ENCODE data around the gene RHBDD1. TPM values are rescaled to one million over a fixed set of nuclear protein-coding genes. Genes with fewer than 3 reads are reported as not detected.
A peak's percentile ranks its signal among the peaks of the same experiment; 100 is the strongest.

RHBDD1 gene
- total RNA-seq, 2 donors from 2014 or later = 35.5 to 40.4 TPM

DNA sequence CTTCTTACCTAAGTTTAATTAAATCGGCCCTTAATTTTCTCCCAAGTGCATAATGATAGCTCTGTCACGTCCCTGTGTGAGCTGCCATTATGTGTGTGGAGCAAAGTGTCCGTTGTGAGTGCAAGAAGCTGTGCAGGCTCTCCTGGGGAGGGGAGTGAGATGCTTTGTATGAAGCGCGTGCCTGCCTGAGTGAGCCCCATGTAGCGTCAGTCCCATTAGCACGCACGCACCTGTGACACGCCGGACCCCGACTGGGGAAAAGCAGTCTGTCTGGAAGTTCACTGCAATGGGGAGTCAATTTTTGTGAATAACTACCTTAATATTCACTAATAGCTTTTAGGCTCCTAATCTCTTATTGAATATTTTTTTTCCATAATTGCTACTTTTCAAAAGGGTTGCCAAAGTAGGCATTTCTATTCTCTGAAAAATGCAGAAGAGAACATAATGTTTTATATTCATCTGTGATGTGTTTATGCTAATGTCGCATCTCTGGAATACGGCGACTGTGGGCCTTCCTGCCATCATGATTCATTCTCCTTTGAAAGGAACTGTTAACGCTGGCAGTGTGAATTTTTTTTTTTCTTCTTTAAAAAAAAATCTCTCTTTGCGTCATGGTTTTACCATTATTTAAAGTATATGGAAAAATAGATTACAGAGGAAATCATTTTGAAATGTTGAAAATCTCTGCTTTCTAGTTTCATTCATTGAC, 170.5 kb downstream of the RHBDD1 start:
- no peak for DNase-seq (ENCODE audit: low spot score in 2 of 2)
- Mint-ChIP-seq H3K36me3 (no peaks in the 10 kb centered on the region), H3K9me3 (no peaks in the 10 kb centered on the region), H3K27ac (no peak overlapping the region)
- ATAC-seq = no peak

DNA sequence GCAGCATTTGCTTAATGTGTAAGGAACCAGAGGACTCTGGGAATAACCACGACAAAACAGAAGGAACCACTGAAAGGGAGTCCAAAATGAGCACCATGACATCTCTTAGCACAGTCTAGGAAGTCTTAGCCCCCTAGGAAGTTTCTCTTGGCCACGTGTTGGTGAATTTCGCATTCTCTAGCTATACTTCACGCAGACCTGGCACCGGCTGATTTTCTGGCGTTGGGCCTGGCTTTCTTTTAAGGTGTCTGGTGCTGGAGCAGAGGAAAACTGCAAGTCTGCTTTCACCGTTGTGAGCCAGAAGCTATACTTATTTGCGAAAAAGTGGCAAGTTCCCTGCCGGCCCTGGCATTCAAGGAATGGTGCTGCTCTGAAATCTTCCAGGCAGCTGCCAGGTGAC, 171.3 kb downstream of the RHBDD1 start:
- ATAC-seq (no peak), DNase-seq (ENCODE audit: low spot score in 2 of 2) (no peak)
- H3K27ac Mint-ChIP-seq = no peak overlapping the region
- no peaks in the 10 kb centered on the region for H3K36me3 Mint-ChIP-seq
- no peaks in the 10 kb centered on the region for H3K9me3 Mint-ChIP-seq

DNA sequence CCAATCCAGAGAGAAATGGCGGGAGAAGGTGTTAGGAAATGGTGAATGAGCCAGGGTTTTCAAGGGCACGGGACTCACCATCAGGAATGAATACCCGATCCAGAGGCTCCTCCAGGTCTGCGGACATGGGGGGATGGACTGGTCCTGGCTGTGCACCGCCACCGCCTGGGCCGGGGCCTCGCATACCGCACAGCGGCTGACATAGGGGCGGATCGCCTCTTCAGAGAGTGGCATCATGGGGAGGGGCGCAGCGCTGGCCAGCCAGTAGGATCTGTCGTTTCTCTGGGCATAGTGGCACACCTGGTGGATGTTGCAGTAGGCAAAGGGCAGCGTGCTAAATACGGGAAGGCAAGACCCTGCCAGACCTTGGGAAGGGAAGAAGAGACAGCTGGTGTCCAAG, 172.1 kb downstream of the RHBDD1 start:
- H3K27ac Mint-ChIP-seq = no peak overlapping the region
- DNase-seq (ENCODE audit: low spot score in 2 of 2) (no peak), ATAC-seq (no peak)
- H3K9me3 Mint-ChIP-seq = no peaks in the 10 kb centered on the region
- no peaks in the 10 kb centered on the region for H3K36me3 Mint-ChIP-seq

DNA sequence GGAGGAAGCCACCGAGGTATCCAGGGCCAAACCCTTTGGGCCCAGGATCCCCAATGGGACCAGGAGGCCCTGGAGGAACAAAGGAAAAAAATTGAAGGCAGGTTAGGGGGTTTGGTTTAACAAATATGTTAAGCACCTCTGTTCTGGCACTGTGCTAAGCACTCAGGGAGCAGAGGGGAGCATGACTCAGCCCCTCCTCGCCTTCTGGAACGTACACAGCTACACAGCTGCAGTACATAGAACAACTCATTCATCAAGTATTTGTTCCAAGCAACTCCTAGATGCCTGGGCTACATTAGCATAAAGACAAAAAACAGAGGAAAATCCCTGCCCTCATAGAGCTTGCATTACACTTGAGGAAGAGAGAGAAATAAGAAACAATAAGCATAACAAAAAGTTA, 174.6 kb downstream of the RHBDD1 start:
- no peak for DNase-seq (ENCODE audit: low spot score in 2 of 2)
- H3K36me3 Mint-ChIP-seq = no peaks in the 10 kb centered on the region
- ATAC-seq = peak in 1 of 2 donors; percentile 7
- H3K9me3 Mint-ChIP-seq = no peaks in the 10 kb centered on the region
- peak overlapping the region in 1 of 2 donors; percentile 47 for H3K27ac Mint-ChIP-seq

DNA sequence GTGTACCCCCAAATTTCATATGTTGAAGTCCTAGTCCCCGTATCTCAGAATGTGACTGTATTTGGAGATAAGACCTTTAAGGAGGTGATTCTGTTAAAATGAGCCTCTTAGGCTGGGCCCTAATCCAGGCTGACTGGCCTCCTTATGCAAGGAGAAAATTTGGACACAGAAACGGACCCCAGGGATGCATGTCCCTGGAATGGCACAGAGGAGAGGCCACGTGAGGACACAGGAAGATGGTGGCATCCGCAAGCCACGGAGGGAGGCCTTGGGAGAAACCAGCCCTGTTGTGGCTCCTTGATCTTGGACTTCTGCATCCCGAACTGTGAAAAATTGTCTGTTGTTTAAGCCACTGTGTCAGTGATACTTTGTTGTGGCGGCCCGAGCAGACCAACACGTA, 177.5 kb downstream of the RHBDD1 start:
- H3K27ac Mint-ChIP-seq = no peak overlapping the region
- ATAC-seq (no peak), DNase-seq (ENCODE audit: low spot score in 2 of 2) (no peak)
- H3K36me3 Mint-ChIP-seq = no peaks in the 10 kb centered on the region
- no peaks in the 10 kb centered on the region for H3K9me3 Mint-ChIP-seq

DNA sequence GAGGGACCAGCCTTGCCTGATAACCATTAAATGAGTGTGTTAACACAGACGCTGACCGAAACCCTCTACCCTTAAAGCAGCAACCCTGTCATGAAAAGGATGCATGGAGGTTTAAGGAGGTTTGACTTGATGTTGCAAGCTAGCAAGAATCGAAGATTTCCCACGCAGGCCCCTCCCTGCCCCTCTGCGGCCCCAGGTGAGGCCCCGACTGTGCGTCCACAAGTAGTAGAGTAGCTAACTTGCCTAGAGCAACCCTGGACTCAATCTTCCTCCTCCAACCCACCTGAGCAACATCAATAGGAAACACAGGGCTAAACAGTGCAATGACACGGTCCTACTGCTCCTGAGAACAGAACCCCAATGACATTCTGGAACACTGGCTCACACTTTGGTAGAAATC, 178.0 kb downstream of the RHBDD1 start:
- no peak for DNase-seq (ENCODE audit: low spot score in 2 of 2)
- Mint-ChIP-seq H3K27ac (no peak overlapping the region), H3K9me3 (no peaks in the 10 kb centered on the region), H3K36me3 (no peaks in the 10 kb centered on the region)
- ATAC-seq = no peak

DNA sequence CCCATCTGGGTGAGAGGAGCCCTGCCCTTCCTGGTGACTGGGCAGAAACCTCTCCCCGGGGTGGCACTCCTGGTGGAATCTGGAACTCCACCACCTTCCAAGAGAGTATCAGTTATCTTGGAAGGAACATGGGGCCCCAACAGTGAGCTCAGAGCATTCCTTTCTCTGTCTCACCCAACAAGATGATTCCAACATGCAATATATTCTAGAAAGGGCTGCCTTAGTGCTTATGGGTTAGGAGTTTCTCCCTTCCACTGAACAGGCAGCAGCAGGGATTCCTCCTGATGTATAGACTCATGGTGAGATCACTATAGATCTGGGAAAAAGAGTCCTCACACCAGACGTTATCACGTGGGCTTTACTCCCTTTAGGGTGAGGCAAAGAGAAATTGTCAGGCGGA, 181.0 kb downstream of the RHBDD1 start:
- no peaks in the 10 kb centered on the region for H3K36me3 Mint-ChIP-seq
- H3K27ac Mint-ChIP-seq = no peak overlapping the region
- DNase-seq (ENCODE audit: low spot score in 2 of 2) (no peak), ATAC-seq (no peak)
- no peaks in the 10 kb centered on the region for H3K9me3 Mint-ChIP-seq

DNA sequence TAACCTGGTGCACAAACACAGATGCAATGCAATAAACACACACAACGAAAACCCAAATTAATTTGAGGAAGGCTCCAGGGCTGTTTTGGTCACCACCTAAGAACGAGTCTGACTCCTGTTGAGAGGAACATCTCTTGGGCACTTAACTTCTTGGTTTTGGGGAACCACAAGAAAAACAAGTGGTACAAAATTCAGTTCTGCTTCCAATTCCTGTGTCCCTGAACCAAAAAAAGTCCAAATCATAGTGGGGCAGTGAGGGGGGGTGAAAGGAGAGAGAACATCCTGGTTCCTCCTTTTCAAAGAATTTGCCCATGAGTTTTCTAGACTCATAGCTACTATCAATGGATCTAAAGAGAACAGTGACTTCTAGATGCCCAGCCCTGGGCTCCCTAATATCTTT, 184.6 kb downstream of the RHBDD1 start:
- no peak for ATAC-seq
- no peak overlapping the region for H3K27ac Mint-ChIP-seq

DNA sequence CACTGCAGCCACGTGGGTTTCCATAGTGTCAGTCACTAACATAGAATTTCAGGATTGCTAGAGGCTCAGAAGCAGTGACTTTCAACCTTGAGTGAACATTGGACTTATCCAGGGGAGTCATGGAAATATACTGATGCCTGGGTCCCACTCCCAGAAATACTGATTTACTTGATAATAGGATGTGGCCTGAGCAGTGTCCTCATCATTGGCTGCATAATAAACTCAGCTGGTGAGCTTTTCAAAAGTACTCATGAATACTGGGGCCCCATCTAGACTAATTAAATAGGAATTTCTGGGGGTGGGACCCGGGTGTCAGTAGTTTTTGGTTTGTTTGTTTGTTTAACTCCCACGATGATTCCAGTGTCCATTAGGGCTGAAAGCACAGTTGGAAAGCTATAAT, 186.8 kb downstream of the RHBDD1 start:
- Mint-ChIP-seq H3K36me3 (no peaks in the 10 kb centered on the region), H3K9me3 (no peaks in the 10 kb centered on the region), H3K27ac (no peak overlapping the region)
- DNase-seq (ENCODE audit: low spot score in 2 of 2) (no peak), ATAC-seq (no peak)

More for the DNA sequence above, 184.6 kb downstream of the RHBDD1 start:
- H3K36me3 Mint-ChIP-seq = no peaks in the 10 kb centered on the region
- H3K9me3 Mint-ChIP-seq = no peaks in the 10 kb centered on the region
- no peak for DNase-seq (ENCODE audit: low spot score in 2 of 2)

DNA sequence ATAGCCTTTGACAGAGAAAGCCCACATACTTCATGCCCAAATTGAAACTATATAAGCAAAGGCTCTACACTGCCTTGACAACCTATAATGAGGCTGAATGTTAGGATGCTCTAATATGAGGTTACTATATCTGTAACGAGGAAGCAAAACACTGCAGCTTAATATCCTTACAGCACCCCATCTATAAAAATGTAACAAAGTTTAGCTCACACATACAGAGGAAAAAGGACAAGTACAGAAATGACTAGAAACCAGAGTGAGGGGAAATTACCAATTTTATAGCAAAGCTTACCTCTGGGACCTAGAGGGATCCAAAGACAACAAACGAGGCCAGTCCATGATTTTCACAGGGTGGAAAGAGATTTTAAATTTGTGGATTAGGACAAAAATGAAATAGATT, 189.7 kb downstream of the RHBDD1 start:
- no peak overlapping the region for H3K27ac Mint-ChIP-seq
- DNase-seq (ENCODE audit: low spot score in 2 of 2) = no peak
- peak in 1 of 2 donors; percentile 24 for ATAC-seq
- no peaks in the 10 kb centered on the region for H3K36me3 Mint-ChIP-seq
- no peaks in the 10 kb centered on the region for H3K9me3 Mint-ChIP-seq

DNA sequence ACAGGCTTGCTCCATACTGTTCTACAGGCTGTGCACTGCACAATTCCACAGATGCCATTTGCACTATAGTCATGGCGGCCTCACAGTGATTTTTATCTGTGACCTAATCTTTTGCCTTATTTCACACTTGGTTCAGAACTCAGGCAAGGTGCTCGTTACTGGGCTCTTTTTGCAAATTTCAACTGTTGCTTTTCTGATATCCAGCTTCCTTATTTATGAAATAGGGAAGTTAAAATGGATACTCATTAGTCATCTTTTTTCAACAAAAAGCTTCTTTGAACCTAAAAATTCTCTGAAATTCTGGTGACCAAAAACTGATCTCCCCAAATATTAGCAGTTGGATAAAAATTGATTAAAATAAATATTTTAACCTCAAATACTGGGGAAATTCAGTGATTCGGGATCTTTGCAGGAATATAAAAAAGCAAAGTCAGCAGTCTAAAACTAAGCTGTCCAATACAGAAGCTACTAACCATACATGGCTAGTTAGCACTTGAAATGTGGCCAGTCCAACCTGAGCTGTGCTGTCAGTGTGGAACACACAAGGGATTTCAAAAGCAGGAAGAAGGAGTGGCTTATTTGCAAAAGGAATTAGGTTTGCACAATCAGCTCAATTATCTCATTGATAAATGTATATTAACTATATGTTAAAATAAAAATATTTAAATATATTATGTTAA, 193.7 kb downstream of the RHBDD1 start:
- DNase-seq (ENCODE audit: low spot score in 2 of 2) (no peak), ATAC-seq (no peak)
- Mint-ChIP-seq H3K27ac (no peak overlapping the region), H3K9me3 (no peaks in the 10 kb centered on the region), H3K36me3 (no peaks in the 10 kb centered on the region)

DNA sequence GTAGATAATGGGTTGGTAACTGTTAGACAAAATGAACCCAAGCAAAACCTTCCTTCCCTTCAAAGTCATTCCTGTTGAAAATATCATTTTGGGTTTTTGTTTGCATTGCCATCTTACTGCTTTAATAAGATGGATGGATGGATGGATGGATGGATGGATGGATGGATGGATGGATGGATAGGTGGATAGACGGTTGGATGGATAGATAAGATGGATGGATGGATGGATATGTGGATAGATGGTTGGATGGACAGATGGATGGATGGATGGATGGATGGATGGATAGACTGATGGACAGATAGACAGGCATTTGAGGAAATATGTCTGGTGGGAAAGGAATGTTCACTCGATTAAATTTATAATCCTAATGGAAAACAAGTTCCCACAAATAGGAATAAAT, 194.9 kb downstream of the RHBDD1 start:
- H3K27ac Mint-ChIP-seq = no peak overlapping the region
- no peak for DNase-seq (ENCODE audit: low spot score in 2 of 2)
- H3K9me3 Mint-ChIP-seq = no peaks in the 10 kb centered on the region
- ATAC-seq = no peak
- no peaks in the 10 kb centered on the region for H3K36me3 Mint-ChIP-seq

DNA sequence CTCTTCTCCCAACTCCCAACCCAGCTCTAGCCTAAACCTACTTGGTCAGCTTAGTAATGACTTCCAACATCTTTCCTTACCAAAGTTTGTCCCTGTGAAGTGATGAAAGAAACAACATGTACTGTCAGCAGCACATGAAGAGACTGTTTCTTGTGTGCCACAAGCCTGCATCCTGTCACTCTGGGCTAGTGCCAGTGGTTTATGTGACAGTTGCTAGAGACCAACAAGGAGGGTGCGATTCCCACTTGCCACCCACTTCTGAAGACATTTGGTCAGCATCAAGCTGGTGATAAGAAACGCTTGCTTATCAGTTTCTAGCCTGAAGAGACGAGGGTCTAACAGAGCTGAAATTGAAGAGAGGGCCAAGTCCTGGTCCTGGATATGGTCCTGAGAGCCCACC, 195.5 kb downstream of the RHBDD1 start:
- ATAC-seq = no peak
- DNase-seq (ENCODE audit: low spot score in 2 of 2) = no peak
- Mint-ChIP-seq H3K27ac (no peak overlapping the region), H3K36me3 (no peaks in the 10 kb centered on the region), H3K9me3 (no peaks in the 10 kb centered on the region)

DNA sequence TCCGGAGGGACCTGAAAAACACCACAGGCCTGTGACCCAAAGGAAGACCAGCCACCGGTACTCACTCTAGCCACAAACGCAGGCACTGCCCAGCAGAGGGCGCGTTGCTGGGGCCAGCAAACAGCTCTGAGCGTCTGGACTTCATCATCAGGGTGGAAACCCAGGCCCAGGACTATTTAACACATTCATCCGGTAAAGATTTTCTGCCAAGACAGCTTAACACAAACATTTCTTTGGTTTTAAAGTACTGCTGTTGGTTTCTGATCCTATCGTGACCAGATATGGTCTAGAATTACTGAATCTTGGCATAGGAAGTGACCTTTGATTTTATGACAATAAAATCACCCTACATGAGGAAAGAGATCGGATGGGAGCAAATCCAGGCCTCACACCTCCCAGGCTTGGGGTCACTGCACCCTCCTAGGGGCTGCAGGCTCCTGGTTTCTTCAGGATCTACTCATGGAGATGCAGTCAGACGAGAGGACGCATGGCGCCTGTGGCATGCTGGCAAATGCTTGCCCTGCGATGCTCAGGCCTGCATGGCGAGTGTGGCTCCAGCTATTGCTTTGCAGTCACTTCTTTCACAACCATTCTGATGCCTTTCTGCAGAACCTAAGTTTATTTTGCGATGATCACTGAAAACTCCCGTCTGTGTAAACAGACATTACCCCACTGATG, 197.8 kb downstream of the RHBDD1 start:
- Mint-ChIP-seq H3K9me3 (no peaks in the 10 kb centered on the region), H3K36me3 (no peaks in the 10 kb centered on the region), H3K27ac (no peak overlapping the region)
- DNase-seq (ENCODE audit: low spot score in 2 of 2) (peak in 1 of 2 donors; percentile 10), ATAC-seq (peak; percentile 45 to 58)

DNA sequence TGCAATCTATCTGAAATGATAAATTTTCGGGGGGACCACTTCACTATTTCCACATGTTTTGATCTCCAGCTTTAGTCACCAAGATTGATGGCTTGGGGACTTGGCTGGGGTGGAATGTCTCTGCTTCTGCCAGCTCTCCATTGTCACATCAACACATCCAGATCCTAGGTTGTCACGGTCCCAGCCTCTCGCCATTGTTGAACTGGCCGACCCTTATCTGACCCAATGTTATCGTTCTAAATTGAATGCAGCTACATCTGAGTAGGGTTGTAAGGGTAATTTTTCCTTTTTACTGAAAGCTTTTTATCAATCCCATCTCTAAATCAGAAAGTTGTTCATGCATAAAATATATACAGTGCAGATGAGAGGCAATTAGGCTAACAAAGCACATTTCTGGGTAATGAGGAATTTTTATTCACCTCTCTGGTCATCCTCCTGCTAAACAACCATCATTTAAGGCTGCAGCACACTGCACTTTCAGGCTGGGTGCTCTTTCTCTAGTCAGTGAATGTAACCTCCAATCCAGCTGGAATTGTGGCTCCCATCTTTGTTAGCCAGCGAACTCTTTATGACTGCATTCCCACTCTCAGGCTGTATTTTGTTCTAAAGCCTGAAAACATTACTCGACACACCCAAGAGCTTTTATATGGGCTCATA, 200.0 kb downstream of the RHBDD1 start:
- ATAC-seq (no peak), DNase-seq (ENCODE audit: low spot score in 2 of 2) (no peak)
- Mint-ChIP-seq H3K27ac (no peak overlapping the region), H3K36me3 (no peaks in the 10 kb centered on the region), H3K9me3 (no peaks in the 10 kb centered on the region)

DNA sequence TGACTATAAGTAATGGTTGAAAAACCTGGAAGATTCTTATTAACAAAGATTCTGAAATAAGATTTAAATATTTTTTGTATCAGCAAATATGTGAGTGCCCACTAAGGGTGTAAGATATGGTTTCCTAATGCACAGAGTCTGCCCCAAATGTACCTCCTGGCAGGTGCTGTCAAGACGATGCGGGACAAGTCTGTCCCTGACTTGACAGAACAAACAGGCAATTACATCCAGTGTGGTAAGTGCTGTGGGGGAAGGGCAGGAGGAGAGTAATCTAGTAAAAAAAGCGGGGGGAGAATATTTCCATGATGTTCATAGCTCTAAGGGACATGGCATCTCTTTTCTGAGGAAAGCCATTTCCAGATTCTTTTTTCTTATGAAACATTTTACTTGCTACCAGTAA, 200.7 kb downstream of the RHBDD1 start:
- ATAC-seq = no peak
- no peak for DNase-seq (ENCODE audit: low spot score in 2 of 2)
- Mint-ChIP-seq H3K9me3 (no peaks in the 10 kb centered on the region), H3K36me3 (no peaks in the 10 kb centered on the region), H3K27ac (no peak overlapping the region)

DNA sequence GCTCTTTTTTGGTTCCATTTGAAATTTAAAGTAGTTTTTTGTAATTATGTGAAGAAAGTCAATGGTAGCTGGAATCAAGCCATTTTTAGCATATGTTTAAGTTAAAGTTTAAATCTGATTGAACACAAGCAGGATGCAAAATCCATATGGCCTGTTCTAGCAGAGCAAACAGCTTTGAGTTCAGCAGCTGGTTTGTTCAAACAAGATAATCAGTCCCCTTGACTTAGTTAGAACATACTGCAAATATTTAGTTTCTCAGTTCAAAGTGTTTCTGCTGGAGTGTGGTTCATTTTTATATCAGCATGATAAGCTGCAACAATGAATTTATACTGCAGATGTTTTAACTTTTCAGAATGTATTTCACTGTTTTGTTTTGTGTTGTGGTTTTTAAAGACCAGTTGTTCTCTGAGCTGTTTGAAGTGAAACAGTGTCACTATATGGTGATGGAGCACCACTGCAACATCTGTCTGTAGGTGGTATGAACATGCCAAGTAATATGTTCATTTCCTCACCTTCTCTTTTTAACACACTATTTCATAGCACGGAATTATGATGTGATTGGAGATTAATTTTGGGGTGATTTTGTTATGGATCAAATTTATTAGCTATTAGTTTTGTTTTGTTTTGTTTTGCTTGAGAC, 202.8 kb downstream of the RHBDD1 start:
- H3K27ac Mint-ChIP-seq = no peak overlapping the region
- DNase-seq (ENCODE audit: low spot score in 2 of 2) (no peak), ATAC-seq (no peak)
- no peaks in the 10 kb centered on the region for H3K9me3 Mint-ChIP-seq
- H3K36me3 Mint-ChIP-seq = no peaks in the 10 kb centered on the region
